K562 (cell line): ENCODE results near the gene NR1D1. TPM values are rescaled to one million over a fixed set of nuclear protein-coding genes. Genes with fewer than 3 reads are reported as not detected.

Experiments
- CBFB ChIP-seq: sonication (generic); formaldehyde crosslinking; IDR thresholded peaks from 2 replicates; pipeline ENCODE4 v1.4.0; 2020; ENCODE audit warnings: mild to moderate bottlenecking, missing genetic modification reagents
- GTF2B ChIP-seq: IDR thresholded peaks from 2 replicates; pipeline ENCODE4 v1.6.1; 2011; ENCODE audit not compliant: insufficient read length; ENCODE audit errors: extremely low read depth
- HOXB6 ChIP-seq: fragments of 250-450 bp; sonication (Bioruptor Pico); IDR thresholded peaks from 2 replicates; pipeline ENCODE4 v1.5.1; 2022; ENCODE audit warnings: mild to moderate bottlenecking, borderline replicate concordance
- MAFK ChIP-seq: IDR thresholded peaks from 2 replicates; pipeline ENCODE4 v1.6.1; 2011; ENCODE audit warnings: low read length, improper control_type of control experiment
- MXI1 ChIP-seq: IDR thresholded peaks from 2 replicates; pipeline ENCODE4 v1.6.1; 2011; ENCODE audit warnings: low read depth, mild to moderate bottlenecking, improper control_type of control experiment, low read length
- POLR2B ChIP-seq: fragments of 450-650 bp; IDR thresholded peaks from 2 replicates; pipeline ENCODE4 v1.6.1; 2018; ENCODE audit warnings: low read depth; ENCODE audit not compliant: partially characterized antibody
- PRMT5 ChIP-seq: sonication (generic); formaldehyde crosslinking; IDR thresholded peaks from 2 replicates; pipeline ENCODE4 v1.5.0; 2020; ENCODE audit warnings: missing genetic modification reagents
- SMARCC2 ChIP-seq: fragments of 450-650 bp; IDR thresholded peaks from 2 replicates; pipeline ENCODE4 v1.6.1; 2017; ENCODE audit warnings: antibody characterized with exemption, moderate library complexity, mild to moderate bottlenecking, low read depth
- SRF ChIP-seq, 2 experiments: fragments of 250-450, 450-650 bp in 1 of 2; sonication (Bioruptor Pico) in 1 of 2; sonication (generic) in 1 of 2; formaldehyde crosslinking; IDR thresholded peaks; 2 replicates each; pipeline versions ENCODE4 v1.5.0 to v1.5.1; 2020 to 2022; ENCODE audit warnings: mild to moderate bottlenecking in 1 of 2, missing genetic modification reagents in 1 of 2
- TAF9B ChIP-seq: fragments of 450-650 bp; IDR thresholded peaks from 2 replicates; pipeline ENCODE4 v1.6.1; 2018; ENCODE audit warnings: mild to moderate bottlenecking; ENCODE audit not compliant: partially characterized antibody
- ZBTB33 ChIP-seq: sonication (generic); formaldehyde crosslinking; IDR thresholded peaks from 2 replicates; pipeline ENCODE4 v1.8.1; 2023; ENCODE audit warnings: mild to moderate bottlenecking, missing genetic modification reagents
- ZFP36 ChIP-seq: fragments of 150-350 bp; IDR thresholded peaks from 2 replicates; pipeline ENCODE4 v1.6.1; 2018; ENCODE audit warnings: low read length, low read depth; ENCODE audit not compliant: partially characterized antibody
- ZNF589 ChIP-seq: fragments of 200-800 bp; sonication (Bioruptor generic); IDR thresholded peaks from 2 replicates; pipeline ENCODE4 v1.6.1; 2016; ENCODE audit warnings: low read depth, missing genetic modification characterization, missing compliant biosample characterization
- ZNF79 ChIP-seq: fragments of 250-450 bp; sonication (Bioruptor Pico); IDR thresholded peaks from 2 replicates; pipeline ENCODE4 v1.4.0; 2020; ENCODE audit warnings: low read depth, mild to moderate bottlenecking, moderate library complexity
- polyA plus RNA-seq, 8 experiments: library from polyadenylated mRNA; depleted of rRNA in 4 of 8; stranded (reverse) in 5 of 8; unstranded in 3 of 8; fragments of >200 nt; fragmentation: Nextera tagmentation in 2 of 8; fragmentation: Illumina TruSeq in 1 of 8; extraction: Ambion mirVana in 2 of 8; extraction: Trizol in 1 of 8; gene quantifications; 2 replicates each; pipeline versions ENCODE4 v1.2.1 to v1.2.3, GENCODE V29; 2011 to 2014; ENCODE audit warnings: inconsistent platforms in 1 of 8, missing spikeins in 1 of 8
- total RNA-seq, 7 experiments: library from RNA; depleted of rRNA in 6 of 7; stranded (reverse); fragments of >200 nt in 6 of 7; fragmentation: Illumina TruSeq in 2 of 7; extraction: Trizol in 2 of 7; gene quantifications; 2 replicates each; pipeline versions ENCODE4 v1.2.1 to v1.2.3, GENCODE V29; 2011 to 2021; ENCODE audit warnings: low replicate concordance in 1 of 7
- TF ChIP-seq, protein P1 (sequence below): IDR thresholded peaks from 2 replicates; pipeline ENCODE4 v1.6.1; 2012; ENCODE audit warnings: low read depth, low read length, improper control_type of control experiment, borderline replicate concordance

The NR1D1 gene
- total and polyA plus RNA-seq, 9 of the 15 experiments (the other 6 are each of a cell fraction or from before 2014, with no cell fraction given) = 0.25 to 7.7 (median 0.65) TPM

GRCh38 chr17:40063901-40064531 lies 36.4 kb downstream of the NR1D1 start (continued):
- TF ChIP-seq ZBTB33 (CRISPR knock-in tag) (no peak), SMARCC2 (no peak), CBFB (CRISPR knock-in tag) (no peak), MAFK (peak; percentile 14; the same call in 1 of the 2 replicates), POLR2B (no peak), PRMT5 (no peak), GTF2B (no peak), ZNF79 (CRISPR knock-in tag) (no peak), TAF9B (no peak), SRF (CRISPR knock-in tag; IDR thresholded peaks at IDR 0.05) (no peak), ZFP36 (no peak), MXI1 (0 out of 2 replicates have a peak, but pooled peaks have one; percentile 15), HOXB6 (CRISPR knock-in tag) (no peak), ZNF589 (no peak)
- TF ChIP-seq, protein P1, sequence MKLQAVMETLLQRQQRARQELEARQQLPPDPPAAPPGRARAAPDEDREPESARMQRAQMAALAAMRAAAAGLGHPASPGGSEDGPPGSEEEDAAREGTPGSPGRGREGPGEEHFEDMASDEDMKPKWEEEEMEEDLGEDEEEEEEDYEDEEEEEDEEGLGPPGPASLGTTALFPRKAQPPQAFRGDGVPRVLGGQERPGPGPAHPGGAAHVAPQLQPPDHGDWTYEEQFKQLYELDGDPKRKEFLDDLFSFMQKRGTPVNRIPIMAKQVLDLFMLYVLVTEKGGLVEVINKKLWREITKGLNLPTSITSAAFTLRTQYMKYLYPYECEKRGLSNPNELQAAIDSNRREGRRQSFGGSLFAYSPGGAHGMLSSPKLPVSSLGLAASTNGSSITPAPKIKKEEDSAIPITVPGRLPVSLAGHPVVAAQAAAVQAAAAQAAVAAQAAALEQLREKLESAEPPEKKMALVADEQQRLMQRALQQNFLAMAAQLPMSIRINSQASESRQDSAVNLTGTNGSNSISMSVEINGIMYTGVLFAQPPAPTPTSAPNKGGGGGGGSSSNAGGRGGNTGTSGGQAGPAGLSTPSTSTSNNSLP = no peak
